Stimulated activated CD4-positive, alpha-beta T cell treated with anti-CD3 and anti-CD28 coated beads, Interleukin-4, amount 100 ng/mL, for 24 hours (primary cell): Measurements from ENCODE around the gene HEG1.
"Not testable (repeated sequence)": the region's sequence is repeated elsewhere in the genome, so short reads cannot be mapped to it uniquely, and the experiment has no call there.

Source experiments
- DNase-seq: peaks from one replicate; pipeline ENCODE4 v3.0.0-alpha.2; 2020

HEG1 gene, protein sequence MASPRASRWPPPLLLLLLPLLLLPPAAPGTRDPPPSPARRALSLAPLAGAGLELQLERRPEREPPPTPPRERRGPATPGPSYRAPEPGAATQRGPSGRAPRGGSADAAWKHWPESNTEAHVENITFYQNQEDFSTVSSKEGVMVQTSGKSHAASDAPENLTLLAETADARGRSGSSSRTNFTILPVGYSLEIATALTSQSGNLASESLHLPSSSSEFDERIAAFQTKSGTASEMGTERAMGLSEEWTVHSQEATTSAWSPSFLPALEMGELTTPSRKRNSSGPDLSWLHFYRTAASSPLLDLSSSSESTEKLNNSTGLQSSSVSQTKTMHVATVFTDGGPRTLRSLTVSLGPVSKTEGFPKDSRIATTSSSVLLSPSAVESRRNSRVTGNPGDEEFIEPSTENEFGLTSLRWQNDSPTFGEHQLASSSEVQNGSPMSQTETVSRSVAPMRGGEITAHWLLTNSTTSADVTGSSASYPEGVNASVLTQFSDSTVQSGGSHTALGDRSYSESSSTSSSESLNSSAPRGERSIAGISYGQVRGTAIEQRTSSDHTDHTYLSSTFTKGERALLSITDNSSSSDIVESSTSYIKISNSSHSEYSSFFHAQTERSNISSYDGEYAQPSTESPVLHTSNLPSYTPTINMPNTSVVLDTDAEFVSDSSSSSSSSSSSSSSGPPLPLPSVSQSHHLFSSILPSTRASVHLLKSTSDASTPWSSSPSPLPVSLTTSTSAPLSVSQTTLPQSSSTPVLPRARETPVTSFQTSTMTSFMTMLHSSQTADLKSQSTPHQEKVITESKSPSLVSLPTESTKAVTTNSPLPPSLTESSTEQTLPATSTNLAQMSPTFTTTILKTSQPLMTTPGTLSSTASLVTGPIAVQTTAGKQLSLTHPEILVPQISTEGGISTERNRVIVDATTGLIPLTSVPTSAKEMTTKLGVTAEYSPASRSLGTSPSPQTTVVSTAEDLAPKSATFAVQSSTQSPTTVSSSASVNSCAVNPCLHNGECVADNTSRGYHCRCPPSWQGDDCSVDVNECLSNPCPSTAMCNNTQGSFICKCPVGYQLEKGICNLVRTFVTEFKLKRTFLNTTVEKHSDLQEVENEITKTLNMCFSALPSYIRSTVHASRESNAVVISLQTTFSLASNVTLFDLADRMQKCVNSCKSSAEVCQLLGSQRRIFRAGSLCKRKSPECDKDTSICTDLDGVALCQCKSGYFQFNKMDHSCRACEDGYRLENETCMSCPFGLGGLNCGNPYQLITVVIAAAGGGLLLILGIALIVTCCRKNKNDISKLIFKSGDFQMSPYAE (N-terminal part only)

DNA sequence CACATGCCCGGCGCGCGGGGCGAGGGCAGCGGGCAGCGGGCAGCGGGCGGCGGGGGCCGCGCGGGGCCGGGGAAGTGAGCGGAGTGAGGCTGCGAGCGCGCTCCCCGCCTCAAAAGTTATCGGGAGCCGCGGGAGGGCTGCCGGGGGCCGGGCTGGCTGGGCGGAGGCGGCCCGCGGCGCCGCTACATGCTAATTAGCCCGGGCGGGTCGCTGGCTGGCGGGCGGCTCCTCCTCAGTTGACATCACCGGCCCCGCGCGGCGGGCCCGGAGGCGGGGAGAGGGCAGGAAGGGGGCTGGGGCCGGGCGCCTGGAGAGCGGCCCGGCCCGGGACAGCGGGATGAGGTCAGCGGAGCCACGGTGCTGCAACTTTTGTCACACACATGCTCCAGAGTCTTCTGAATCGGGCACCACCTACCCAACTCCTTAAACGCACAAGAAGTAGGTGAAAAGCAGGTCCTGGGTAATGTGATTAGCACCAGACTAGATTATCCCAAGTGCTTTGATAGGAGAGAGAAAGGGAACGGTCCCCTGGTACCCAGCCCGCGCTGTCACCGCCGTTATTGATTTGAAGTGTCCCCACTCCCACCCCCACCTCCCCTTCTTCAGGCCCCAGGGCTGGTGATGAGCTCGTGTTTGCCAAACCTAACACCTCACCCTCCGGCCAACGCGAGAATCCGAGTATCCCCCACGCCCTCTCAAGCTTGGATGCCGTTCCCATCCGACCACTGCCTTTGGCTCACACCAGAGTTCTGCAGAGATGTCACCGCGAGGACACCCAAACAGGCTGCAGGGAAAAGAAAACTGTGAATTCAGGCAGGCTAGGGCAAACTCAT, at the start of gene HEG1:
HEG1 (minus strand) TSS at position 85 of the 833 bp plus-strand sequence. CDS start 107 bp downstream, outside the sequence.
- DNase-seq, result peak; percentile 73

DNA sequence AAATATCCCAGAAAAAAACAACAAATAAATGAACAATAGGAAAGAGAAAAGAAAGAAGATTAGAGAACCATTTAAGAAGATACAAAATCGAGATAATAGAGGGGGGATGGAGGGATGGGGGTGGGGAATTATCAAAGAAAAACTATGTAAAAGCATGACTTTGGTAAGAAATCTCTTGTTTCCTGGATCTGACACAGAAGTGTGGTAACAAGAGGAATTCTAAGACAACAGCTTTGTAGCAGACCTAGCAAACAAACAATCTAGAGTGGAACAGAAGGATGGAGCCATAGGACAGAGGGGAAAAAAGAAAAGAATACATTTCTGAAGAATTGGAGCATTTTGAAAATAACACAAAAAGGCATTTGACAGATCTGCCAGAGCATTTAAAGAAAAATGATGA, 49.3 kb upstream of the HEG1 start:
- DNase-seq, result no peak

DNA sequence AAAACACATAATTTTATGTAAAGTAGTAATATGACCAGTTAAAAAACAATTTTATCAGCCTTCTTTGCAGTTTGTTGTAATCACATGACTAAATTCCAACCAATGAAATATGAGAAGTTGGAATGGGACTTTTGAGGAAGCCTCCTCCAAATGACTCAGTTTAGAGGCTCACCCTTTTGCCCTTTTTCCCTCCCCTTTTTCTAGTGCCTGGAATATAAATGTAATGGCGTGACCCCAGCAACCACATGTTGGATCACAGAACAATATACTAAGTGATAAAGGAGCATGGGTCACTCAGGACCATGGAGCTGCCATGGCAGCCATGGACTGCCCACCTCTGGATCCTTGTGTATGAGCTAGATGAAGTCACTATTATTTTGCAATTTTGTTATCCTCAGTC, 48.8 kb upstream of the HEG1 start:
- DNase-seq, result no peak

DNA sequence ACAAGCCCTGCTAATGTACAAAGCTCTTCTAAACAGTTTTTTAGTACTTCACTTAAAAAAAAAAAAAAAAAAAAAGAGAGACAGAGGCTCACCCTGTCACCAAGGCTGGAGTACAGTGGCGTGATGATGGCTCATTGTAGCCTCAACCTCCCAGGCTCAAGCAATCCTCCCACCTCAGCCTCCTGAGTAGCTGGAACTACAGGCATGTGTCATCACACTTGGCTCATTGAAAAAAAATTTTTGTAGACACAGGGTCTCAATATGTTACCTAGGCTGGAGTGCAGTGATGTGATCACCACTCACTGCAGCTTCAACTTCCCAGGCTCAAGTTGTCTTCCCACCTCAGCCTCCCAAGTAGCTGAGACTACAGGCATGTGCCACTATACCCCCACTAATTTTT, 47.6 kb upstream of the HEG1 start:
- no peak for DNase-seq

DNA sequence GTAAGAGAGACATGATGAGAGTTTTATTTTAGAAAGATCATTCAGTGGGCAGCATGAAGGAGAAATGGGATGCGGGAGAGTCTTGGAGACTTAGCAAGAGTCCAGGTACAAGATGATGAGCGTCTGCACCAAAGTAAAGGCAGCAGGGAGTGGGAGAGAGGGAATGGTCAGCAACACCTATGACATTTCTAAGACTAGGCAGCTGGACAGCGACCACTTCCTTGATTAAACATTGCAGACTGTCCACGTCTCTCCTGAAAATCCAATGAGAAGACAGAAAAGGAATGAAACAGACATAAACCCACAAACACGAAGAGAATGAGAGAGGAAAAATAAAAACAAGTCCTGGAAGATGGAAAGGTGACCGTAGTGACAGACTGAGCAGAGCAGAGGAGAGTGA, 46.7 kb upstream of the HEG1 start:
- DNase-seq, result no peak

DNA sequence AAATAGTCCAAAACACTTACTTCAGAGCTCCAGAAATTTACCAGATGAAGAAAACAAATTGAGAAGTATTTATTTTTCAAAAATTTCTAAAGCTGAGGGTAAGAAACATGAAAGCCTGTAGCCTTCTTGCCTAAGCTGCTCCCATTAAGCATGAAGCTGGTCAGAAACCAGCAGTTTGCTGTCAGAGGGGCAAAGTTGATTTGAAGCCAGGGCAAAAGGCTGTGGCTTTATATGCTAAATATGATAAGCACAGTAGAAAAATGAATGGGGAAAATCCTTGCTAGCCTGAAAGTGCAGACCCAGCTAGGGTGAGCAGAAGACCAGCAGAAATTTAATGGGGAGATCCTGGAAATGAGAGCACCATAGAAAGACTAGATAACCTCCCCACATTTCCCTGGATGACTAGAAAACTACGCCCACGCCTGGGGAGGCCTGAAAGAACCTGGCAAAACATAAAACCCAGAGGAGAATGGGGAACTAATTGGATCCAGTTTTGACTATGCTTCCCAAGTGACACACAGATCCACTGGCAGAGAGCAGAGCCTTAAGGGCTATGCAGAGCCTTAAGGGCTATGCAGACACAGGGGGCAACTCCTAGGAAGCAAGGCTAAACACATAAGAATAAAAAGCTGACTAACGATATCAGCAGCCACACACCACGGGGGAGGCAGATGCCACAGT, 43.0 kb upstream of the HEG1 start:
- no peak for DNase-seq

DNA sequence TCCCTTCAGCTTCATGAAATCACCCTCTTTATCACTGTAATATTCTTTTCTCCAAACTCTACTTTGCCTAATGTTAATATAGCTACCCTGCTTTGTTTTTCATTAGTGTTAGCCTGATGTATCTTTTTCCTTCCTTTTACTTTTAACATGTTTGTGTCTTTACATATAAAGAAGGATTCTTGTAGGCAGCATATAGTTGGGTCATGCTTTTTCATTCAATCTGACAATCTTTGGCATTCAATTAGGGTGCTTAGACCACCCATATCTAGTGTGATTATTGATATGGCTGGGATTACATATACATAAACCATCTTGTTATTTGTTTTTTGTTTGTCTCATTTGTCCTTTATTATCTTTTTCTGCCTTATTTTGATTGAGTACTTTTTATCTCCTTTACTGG, 34.9 kb upstream of the HEG1 start:
- no peak for DNase-seq

DNA sequence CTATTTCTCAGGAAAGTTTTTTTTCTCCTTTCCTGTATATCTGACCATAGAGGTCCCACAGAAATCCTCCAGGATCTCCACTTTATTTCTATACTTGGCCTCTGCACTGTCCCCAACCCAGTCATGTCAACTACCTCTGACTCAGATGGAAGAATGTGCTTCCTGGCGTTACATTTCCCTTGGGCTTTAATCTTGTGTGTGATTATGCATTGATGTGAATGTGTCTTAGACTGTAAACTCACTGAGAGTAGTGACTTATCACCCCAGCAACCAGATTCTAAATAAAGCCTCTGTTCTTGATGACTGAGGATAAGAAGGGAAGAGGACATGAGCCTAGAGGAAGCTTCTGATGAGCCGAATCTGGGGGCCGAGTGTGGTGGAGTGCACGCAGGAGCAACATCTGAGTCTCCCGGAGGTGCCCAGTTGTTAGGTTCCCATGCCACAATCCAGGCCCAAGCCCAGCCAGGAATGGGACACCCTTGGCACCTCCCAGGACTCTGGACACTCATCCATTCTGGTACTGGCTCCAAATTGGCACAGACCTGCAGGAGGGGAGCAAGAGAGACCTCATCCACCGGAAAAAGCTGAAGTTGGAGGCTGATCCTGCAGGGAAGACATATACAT, 32.1 kb upstream of the HEG1 start:
- no peak for DNase-seq

DNA sequence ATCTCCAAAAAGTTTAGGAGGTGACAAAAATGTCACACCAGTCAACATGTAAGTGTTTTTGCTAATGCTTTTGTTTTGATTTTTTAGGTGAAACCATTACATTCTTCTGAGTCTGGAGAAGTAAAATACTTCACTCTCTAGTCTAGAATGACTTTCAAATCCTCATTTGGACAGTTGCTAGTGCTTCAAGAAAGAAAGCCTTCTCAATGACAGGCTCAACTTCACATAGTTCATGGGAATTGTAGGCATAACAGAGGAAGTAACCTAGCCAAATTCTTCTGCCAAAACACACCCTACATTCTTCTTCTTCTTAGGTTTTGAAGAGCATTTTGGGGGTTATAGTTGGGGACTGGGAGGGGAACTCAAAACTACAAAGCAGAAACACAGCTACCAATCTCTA, 29.4 kb upstream of the HEG1 start:
- DNase-seq, result no peak

DNA sequence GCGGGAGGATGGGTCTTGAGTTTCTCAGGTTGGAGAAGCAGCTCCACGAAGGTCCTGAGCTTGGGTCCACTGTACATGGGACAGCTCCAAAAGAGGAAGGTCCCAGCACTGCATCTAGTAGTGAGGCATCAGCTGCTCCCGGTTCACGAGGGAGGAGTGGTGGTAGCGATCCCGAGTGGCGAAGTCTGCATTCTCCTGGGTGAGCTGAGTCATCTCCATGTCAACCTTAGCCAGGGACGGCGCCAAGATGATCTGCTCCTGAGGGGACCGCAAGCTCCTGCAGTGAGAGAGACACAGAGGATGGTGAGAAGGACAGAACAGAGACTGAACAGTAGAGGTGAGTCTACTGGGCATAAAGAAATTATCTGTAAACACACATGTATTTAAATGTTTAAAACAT, 28.0 kb upstream of the HEG1 start:
- DNase-seq, result no peak

DNA sequence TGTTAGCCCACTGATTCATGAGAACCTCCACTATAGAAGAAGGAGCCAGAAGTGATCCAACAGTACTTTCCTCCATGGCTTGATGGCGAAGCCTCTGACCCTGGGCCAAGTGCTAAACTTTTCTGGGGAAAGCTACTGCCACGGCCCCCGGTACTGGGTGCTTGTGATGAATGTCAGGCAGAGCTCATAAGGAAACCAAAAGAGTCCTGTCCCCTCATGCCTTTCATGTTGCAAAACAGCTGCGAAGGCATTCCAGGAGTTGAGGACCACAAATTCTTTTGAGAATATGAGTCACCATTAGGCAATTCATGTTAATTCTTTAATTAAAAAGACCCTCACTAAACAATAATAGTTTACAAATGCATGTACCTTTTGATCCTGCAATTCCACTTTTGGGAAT, 26.5 kb upstream of the HEG1 start:
- not testable (repeated sequence) for DNase-seq

DNA sequence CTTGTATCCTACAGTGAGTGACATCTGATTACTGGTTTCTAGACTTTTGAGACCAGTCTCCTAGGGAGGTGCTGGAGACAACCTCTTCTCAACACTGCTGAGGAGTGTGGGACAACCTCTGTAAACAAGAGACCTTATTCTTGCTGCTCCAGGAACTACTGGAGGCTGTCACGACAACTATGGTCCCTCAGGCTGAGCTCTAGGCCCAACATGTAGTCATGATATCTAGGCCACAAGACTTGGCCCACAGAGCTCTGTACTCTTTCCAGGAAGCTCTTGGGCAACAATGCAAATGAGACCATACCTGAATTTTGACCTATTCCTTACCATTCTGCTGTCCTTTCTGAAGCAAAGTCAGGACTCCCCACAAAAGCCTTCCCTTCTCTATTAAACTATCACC, 24.3 kb upstream of the HEG1 start:
- no peak for DNase-seq

DNA sequence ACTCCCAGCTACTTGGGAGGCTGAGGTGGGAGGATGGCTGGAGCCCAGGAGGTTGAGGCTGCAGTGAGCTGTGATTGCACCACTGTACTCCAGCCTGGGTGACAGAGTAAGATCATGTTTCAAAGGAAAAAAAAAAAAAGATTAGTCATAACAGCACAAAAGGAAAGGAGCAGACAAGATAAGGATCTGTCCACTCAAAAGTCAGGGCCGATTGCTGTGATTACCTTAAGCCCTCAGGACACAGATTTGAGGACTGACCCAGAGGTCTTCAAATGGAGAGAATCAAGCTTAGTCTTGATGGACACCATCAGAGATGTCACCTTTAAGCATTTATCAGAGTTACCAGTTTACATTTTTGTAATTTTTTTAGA, 23.9 kb upstream of the HEG1 start:
- no peak for DNase-seq

DNA sequence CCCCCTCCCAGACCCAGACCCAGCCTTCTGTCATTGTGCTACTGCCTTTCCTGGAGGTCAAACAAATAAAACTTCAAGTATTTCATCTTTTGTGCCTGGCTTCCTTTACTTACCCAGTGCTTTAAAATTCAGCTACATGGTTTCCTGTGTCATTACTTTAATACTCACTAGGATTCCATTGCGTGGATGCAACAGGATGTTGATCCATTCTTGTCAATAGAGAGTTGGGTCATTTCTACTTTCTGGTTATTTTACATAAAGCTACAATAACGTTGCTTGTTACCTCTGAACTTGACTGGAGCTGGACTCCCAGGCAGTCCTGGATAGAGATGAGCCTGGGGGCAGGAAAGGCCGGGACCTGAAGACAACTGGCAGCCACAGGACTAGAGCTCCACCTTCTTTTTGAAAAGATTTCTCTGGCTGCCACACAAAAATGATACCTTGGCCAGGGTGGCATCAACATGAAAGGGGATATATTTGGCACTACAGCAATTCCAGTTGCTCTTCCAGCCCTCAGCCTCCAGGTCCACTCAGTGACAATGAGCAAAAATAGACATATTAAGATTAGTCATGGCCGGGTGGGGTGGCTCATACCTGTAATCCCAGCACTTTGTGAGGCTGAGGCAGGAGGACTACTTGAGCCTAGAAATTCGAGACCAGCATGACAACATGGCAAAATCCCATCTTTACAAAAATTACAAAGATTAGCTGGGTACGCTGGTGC, 23.3 kb upstream of the HEG1 start:
- no peak for DNase-seq

DNA sequence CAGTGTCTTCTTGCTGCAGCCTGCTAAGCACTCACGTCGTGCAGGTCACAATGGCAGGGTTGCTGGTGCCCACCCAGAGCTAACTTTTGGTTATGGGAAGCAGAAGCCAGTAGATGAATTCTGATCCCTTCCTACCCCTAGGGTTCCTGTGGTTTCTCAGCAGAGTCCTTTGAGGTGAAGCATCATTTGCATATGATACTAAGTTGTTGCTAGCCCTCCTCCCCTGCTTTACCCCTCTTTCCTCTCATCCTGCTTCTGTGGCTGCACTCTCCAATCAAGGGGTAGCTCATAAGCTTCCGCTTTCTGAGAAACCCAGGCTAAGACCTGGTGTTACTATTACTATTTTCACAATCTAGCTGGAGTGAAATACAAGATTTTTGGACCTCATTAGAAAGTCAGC, 22.1 kb upstream of the HEG1 start:
- no peak for DNase-seq

DNA sequence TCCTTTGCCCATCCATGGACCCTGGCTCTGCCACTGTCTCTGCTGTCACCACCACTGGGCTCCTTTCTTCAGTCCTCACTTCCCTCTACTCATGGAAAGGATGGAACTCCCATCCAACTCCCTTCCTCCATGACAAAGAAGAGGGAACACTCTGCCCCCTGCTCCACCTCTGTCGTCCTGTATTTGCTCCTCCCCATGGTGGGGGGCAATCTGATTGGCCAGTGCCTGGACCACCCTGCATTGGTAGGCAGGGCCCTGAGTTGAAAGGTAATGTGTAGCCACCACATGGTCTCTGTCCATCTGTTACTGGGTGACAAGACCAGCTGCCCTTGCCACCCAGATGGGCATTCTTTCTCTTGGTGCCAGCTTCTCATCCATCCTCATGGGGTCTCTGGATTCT, 20.7 kb upstream of the HEG1 start:
- no peak for DNase-seq

DNA sequence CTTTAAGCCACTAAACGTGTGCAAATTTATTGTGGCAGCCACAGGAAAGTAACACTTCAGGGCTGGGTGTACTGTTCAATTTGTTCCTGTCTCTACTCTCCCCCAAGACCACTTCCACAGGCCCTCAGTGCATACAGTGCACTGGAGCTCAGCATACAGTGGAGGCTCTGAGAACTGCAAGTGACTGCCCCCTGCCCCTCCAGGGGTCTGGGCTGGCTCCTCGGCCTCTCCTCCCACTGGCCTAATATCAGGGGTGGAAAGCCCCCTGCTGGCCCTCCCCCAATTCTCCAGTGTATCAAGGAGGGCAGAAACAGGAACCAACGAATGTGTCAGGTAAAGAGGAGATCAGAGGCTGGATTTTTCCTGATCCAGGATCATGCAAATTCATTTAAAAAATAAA, 19.9 kb upstream of the HEG1 start:
- no peak for DNase-seq

DNA sequence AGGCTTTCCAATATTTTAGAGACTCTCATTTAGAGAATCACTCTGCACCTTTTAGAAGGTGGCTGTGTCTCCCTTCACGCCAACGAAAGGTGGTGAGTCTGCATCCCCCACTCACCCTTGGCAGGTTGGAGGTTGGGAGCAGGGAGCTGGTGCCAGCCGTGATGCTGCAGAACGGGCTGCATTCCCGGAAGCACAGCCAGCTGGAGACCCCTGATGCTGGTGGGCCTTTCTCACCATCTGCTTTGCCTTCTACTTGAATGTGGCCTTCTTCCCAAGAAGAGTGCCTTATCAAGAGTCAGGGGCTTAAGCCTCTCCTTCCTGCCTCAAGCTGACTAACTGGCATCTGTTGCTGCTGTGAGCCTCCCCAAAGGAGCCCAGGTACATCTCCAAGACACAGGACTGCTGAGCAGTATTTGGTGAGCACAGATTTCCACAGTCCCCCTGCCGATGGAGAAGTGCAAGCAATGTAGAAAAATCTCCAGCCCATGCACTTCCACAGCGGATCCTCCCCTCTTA, 17.7 kb upstream of the HEG1 start:
- DNase-seq, result no peak

DNA sequence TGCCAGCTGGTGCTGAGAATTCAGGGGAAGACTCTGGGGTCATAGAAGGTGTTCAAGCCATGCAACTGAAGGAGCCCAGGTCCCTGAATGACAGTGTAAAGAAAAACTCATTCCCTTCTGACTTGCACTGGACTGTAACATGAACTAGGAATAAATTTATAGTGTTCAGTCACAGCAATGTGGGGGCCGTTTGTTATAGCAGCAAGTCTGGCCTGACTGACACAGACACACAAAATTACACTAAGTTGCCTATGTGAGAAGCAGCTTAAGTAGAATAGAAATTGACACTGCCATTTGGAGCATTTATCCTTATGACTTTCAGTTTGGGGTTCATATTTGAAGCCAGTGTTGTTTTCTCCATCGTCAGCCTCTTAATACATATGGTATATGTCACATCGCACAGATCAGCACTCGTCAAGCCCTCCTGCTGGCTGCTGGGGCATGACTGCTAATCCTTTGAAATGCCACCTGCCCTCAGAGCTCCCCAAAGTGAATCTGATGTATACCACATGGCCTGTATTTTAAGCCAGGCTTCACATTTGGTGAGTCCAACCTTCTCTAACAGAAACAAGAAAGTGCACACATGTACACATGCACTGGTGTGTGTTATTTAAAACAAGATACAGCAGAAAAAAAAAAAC, 17.1 kb upstream of the HEG1 start:
- DNase-seq, result no peak

DNA sequence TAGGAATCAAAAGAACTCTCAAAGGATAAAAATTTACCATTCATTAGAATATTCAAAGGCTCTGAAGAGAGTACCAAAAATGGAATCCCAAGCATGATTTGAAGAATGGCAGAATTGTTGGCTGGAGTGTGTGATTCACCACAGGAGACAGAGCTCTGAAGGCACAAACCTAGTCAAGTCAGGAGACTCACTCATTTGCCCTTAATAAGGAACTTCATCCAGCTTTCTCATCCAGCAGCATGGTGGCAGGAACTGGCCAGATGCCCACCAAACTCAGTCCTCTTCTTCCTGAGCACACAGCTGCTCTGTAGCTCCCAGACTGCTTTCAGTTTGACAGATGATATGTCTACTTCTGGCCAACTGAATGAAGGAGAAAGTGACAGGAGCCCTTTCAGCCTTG, 16.5 kb upstream of the HEG1 start:
- no peak for DNase-seq
